Erythroblast (primary cell): ENCODE measurements around the gene FOLR1.
"Not testable (repeated sequence)": the region's sequence is repeated elsewhere in the genome, so short reads cannot be mapped to it uniquely, and the experiment has no call there.

Source experiments
- DNase-seq, 2 experiments: peaks; one replicate each; lab custom pipeline; 2025; lab: John Stamatoyannopoulos, UW
- GATA1 ChIP-seq: IDR thresholded peaks from 2 replicates; pipeline ENCODE4 v1.6.1; 2011; ENCODE audit warnings: low read depth, mild to moderate bottlenecking, control low read depth, low read length, moderate library complexity
- POLR2A ChIP-seq: IDR thresholded peaks from 2 replicates; pipeline ENCODE4 v1.6.1; 2011; ENCODE audit warnings: mild to moderate bottlenecking, low read length

The FOLR1 gene

GRCh38 chr11:72173291-72173690, 18.6 kb upstream of the FOLR1 start:
- no peak for TF ChIP-seq GATA1
- no peak for TF ChIP-seq POLR2A
- DNase-seq, result no peak

- TF ChIP-seq GATA1 (no peak), POLR2A (no peak)
- no peak for DNase-seq
Measured at GRCh38 chr11:72174302-72175070, 17.5 kb upstream of the FOLR1 start.

- TF ChIP-seq GATA1 (no peak), POLR2A (no peak)
- no peak for DNase-seq
Measured at GRCh38 chr11:72177656-72178055, 14.3 kb upstream of the FOLR1 start.

GRCh38 chr11:72179049-72179803, 12.7 kb upstream of the FOLR1 start:
- no peak for DNase-seq
- TF ChIP-seq POLR2A (no peak), GATA1 (no peak)

GRCh38 chr11:72179804-72180396, 12.0 kb upstream of the FOLR1 start:
- no peak for TF ChIP-seq GATA1
- TF ChIP-seq POLR2A, result no peak

GRCh38 chr11:72180892-72181552, 10.9 kb upstream of the FOLR1 start:
- not testable (repeated sequence) for DNase-seq

More at GRCh38 chr11:72179804-72180396, 12.0 kb upstream of the FOLR1 start:
- DNase-seq, result no peak

GRCh38 chr11:72181553-72181958, 10.4 kb upstream of the FOLR1 start:
- peak; percentile 9 to 10 for DNase-seq

- no peak for DNase-seq
- TF ChIP-seq GATA1 (no peak), POLR2A (no peak)
Measured at GRCh38 chr11:72188267-72188666, 3.7 kb upstream of the FOLR1 start.

- no peak for DNase-seq
- TF ChIP-seq GATA1 (no peak), POLR2A (no peak)
Measured at GRCh38 chr11:72189455-72190250, 2.3 kb upstream of the FOLR1 start.

GRCh38 chr11:72190631-72191071, 1.3 kb upstream of the FOLR1 start:
- no peak for DNase-seq
- TF ChIP-seq POLR2A (no peak), GATA1 (no peak)

GRCh38 chr11:72195518-72196270, 3.8 kb downstream of the FOLR1 start:
- no peak for DNase-seq
- TF ChIP-seq GATA1, result no peak
- TF ChIP-seq POLR2A, result no peak

- not testable (repeated sequence) for DNase-seq
Measured at GRCh38 chr11:72201445-72201844, 9.5 kb downstream of the FOLR1 start.

- no peak for TF ChIP-seq POLR2A
- no peak for TF ChIP-seq GATA1
- no peak for DNase-seq
Measured at GRCh38 chr11:72202571-72202970, 10.6 kb downstream of the FOLR1 start.
